ENCODE measurements around the gene DLG2.

The DLG2 gene

DNA sequence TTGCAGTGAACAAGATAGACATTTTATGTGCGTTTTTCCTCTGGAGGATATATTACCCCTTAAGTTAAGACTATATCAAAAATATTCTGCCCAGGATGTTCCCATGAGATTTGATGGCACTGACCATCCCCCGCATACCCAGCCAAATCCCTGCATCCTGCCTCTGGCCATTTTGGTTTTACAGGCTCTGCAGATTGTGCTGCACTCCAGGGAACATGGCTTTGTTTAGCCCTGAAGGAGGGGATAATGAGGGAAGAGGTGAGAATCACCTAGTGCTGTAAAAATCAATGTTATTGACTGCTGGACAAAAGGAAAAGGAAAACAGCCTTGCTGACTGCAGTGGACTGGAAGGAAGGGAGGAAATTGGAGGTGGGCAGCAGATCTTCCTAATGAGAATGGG is 717.4 kb downstream of the DLG2 start:
- Histone ChIP-seq H3K36me3 (no peaks in the 10 kb centered on the region), H3K4me1 (ENCODE audit: control insufficient read depth in 1 of 2, insufficient read depth in 1 of 2, low read depth in 1 of 2, low read length in 1 of 2) (no peaks in the 10 kb centered on the region), H3K27ac (no peak overlapping the region), H3K27me3 (no peaks in the 10 kb centered on the region), H3K9me3 (no peaks in the 10 kb centered on the region), H3K4me3 (ENCODE audit: low read depth in 1 of 2, low read length in 1 of 2) (no peak overlapping the region)
- TF ChIP-seq, protein P1, sequence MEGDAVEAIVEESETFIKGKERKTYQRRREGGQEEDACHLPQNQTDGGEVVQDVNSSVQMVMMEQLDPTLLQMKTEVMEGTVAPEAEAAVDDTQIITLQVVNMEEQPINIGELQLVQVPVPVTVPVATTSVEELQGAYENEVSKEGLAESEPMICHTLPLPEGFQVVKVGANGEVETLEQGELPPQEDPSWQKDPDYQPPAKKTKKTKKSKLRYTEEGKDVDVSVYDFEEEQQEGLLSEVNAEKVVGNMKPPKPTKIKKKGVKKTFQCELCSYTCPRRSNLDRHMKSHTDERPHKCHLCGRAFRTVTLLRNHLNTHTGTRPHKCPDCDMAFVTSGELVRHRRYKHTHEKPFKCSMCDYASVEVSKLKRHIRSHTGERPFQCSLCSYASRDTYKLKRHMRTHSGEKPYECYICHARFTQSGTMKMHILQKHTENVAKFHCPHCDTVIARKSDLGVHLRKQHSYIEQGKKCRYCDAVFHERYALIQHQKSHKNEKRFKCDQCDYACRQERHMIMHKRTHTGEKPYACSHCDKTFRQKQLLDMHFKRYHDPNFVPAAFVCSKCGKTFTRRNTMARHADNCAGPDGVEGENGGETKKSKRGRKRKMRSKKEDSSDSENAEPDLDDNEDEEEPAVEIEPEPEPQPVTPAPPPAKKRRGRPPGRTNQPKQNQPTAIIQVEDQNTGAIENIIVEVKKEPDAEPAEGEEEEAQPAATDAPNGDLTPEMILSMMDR (IDR thresholded peaks at IDR 0.05) = no peak

DNA sequence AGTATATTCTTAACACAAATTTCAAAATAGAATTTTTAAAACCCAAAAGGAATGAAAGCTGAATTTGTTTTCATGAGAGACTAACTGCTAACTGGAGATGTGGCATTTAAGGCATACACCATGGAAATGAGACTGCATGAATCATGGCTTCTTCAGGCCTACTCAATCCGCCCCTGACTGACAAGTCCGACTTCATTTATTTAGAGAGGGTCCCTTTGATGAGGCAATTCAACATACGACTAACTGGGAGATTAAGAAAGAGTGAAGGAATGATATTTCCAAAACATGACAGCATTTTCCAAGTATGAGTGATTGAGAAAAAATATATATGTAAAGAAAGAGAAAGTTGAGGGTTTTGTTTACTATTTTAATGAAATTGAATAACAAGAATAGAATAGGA is 720.1 kb downstream of the DLG2 start:
- Histone ChIP-seq H3K9me3 (no peaks in the 10 kb centered on the region), H3K4me1 (ENCODE audit: control insufficient read depth in 1 of 2, insufficient read depth in 1 of 2, low read depth in 1 of 2, low read length in 1 of 2) (no peaks in the 10 kb centered on the region), H3K4me3 (ENCODE audit: low read depth in 1 of 2, low read length in 1 of 2) (no peak overlapping the region), H3K27me3 (no peaks in the 10 kb centered on the region), H3K27ac (no peak overlapping the region), H3K36me3 (no peaks in the 10 kb centered on the region)
- TF ChIP-seq, protein P1 (IDR thresholded peaks at IDR 0.05) = no peak

DNA sequence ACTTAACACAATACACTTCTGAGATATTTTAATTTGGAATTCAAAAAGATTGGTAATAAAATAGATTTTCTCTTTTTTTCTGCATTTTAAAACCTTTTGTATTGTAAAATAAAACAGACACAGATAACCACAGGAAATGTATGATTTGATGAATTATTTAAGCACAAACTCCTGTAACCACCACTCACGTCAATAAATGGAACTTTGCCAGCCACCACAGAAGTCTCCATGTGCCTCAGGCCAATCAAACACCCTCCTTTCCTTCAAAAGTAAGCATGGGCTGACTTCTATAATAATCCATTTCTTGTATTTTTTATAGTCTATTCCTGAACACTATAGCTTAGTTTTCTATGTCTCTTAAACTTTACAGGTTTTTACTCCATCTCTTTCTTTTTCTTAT is 721.7 kb downstream of the DLG2 start:
- no peaks in the 10 kb centered on the region for H3K9me3 ChIP-seq
- no peak overlapping the region for H3K4me3 ChIP-seq (ENCODE audit: low read depth in 1 of 2, low read length in 1 of 2)
- H3K36me3 ChIP-seq = no peaks in the 10 kb centered on the region
- TF ChIP-seq, protein P1 (IDR thresholded peaks at IDR 0.05) = no peak
- no peaks in the 10 kb centered on the region for H3K27me3 ChIP-seq
- H3K4me1 ChIP-seq (ENCODE audit: control insufficient read depth in 1 of 2, insufficient read depth in 1 of 2, low read depth in 1 of 2, low read length in 1 of 2) = no peaks in the 10 kb centered on the region
- H3K27ac ChIP-seq = no peak overlapping the region

DNA sequence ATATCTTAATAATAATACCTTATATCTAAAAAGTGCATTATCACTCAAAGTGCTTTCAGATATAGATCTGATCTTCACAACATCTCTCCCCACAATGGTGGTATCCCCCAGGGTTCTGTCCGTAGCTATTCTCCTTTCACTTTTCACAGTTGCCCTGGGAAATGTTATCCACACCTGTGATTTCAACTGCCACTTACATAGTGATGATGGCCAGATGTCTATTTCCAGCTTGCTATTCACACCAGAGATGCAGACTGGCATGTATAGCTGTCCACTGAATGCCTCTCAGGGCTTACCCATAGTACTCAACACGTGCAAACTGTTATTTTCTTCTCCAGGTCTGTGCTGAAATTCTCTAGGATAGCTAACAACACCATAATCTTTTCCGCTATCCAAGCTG is 724.7 kb downstream of the DLG2 start:
- Histone ChIP-seq H3K9me3 (no peaks in the 10 kb centered on the region), H3K4me3 (ENCODE audit: low read depth in 1 of 2, low read length in 1 of 2) (no peak overlapping the region), H3K27me3 (no peaks in the 10 kb centered on the region), H3K36me3 (no peaks in the 10 kb centered on the region), H3K4me1 (ENCODE audit: control insufficient read depth in 1 of 2, insufficient read depth in 1 of 2, low read depth in 1 of 2, low read length in 1 of 2) (no peaks in the 10 kb centered on the region), H3K27ac (no peak overlapping the region)
- TF ChIP-seq, protein P1 (IDR thresholded peaks at IDR 0.05) = no peak

DNA sequence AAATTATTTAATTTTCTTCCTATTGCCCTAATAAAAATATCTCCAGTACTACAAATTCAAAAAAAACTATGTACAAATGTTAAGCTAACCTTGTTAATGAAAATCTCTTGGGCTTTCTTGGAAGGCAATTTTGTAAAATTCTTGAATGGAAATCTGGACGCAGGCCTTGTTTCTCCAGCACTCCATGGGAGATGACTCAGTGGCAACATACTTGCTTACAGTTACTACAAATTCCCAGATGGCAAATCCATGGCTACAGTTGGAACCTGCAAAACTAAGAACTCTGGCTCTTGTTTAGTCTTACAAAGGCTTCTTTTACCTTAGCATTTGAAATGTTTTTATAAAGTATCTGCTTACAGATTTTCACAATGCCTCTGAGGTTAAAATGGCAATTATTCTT is 725.2 kb downstream of the DLG2 start:
- no peaks in the 10 kb centered on the region for H3K9me3 ChIP-seq
- TF ChIP-seq, protein P1 (IDR thresholded peaks at IDR 0.05) = no peak

DNA sequence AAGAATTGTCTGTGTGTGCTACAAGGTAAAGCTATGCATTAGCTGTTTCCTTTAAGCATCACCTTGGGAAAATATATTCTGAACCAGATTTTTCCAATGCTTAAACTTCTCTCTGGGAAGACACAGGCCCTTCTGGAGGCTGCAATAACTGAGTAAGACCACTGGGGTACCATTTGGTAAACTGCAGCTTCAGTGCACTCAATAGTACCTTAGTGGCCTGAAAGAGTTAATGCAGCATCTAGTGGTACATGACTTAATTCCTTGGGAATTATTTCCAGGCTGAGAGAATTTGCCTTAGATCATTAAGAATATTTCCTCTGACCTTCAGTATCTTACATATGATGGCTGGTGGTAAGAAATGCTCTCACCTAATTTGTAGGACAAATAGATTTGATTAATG is 727.4 kb downstream of the DLG2 start:
- no peaks in the 10 kb centered on the region for H3K36me3 ChIP-seq
- H3K9me3 ChIP-seq = no peaks in the 10 kb centered on the region
- TF ChIP-seq, protein P1 (IDR thresholded peaks at IDR 0.05) = no peak
- H3K27ac ChIP-seq = no peak overlapping the region
- no peaks in the 10 kb centered on the region for H3K4me1 ChIP-seq (ENCODE audit: control insufficient read depth in 1 of 2, insufficient read depth in 1 of 2, low read depth in 1 of 2, low read length in 1 of 2)
- H3K4me3 ChIP-seq (ENCODE audit: low read depth in 1 of 2, low read length in 1 of 2) = no peak overlapping the region
- H3K27me3 ChIP-seq = no peaks in the 10 kb centered on the region

More for the DNA sequence above, 725.2 kb downstream of the DLG2 start:
- no peaks in the 10 kb centered on the region for H3K27me3 ChIP-seq
- H3K27ac ChIP-seq = no peak overlapping the region
- no peaks in the 10 kb centered on the region for H3K36me3 ChIP-seq
- no peaks in the 10 kb centered on the region for H3K4me1 ChIP-seq (ENCODE audit: control insufficient read depth in 1 of 2, insufficient read depth in 1 of 2, low read depth in 1 of 2, low read length in 1 of 2)
- no peak overlapping the region for H3K4me3 ChIP-seq (ENCODE audit: low read depth in 1 of 2, low read length in 1 of 2)

Measured in neutrophil (primary cell).